HepG2 (cell line): ENCODE data around the gene LUC7L. TPM values are rescaled to one million over a fixed set of nuclear protein-coding genes. Genes with fewer than 3 reads are reported as not detected.

Source experiments
- AKAP8 ChIP-seq: sonication (generic); formaldehyde crosslinking; IDR thresholded peaks from 2 replicates; pipeline ENCODE4 v1.5.1; 2020; ENCODE audit warnings: mild to moderate bottlenecking, missing genetic modification reagents
- E2F5 ChIP-seq: sonication (generic); formaldehyde crosslinking; conservative IDR thresholded peaks from 2 replicates; pipeline ENCODE4 v1.4.0; 2020; ENCODE audit warnings: missing genetic modification reagents
- EHMT2 ChIP-seq: fragments of 200-600 bp; sonication (generic); IDR thresholded peaks from 2 replicates; pipeline ENCODE4 v1.7.0; 2017; ENCODE audit warnings: antibody characterized with exemption, low read depth, low read length, borderline replicate concordance
- GPBP1L1 ChIP-seq: sonication (generic); formaldehyde crosslinking; IDR thresholded peaks from 2 replicates; pipeline ENCODE4 v1.5.0; 2020; ENCODE audit warnings: mild to moderate bottlenecking, missing genetic modification reagents
- KIAA2018 ChIP-seq: sonication (generic); formaldehyde crosslinking; IDR thresholded peaks from 2 replicates; pipeline ENCODE4 v1.5.0; 2020; ENCODE audit warnings: mild to moderate bottlenecking, missing genetic modification reagents, borderline replicate concordance
- ONECUT2 ChIP-seq: sonication (generic); formaldehyde crosslinking; IDR thresholded peaks from 2 replicates; pipeline ENCODE4 v1.4.0; 2020; ENCODE audit warnings: missing genetic modification reagents
- PHF20 ChIP-seq: sonication (generic); formaldehyde crosslinking; IDR thresholded peaks from 2 replicates; pipeline ENCODE4 v1.5.0; 2020; ENCODE audit warnings: mild to moderate bottlenecking, missing genetic modification reagents
- RBFOX2 ChIP-seq: fragments of 200-400 bp; formaldehyde crosslinking; IDR thresholded peaks from 2 replicates; pipeline ENCODE4 v1.6.1; 2017; ENCODE audit warnings: low read depth, mild to moderate bottlenecking, low read length
- RBM22 ChIP-seq: fragments of 200-400 bp; formaldehyde crosslinking; optimal IDR thresholded peaks from 2 replicates; pipeline ENCODE3; 2017; ENCODE audit warnings: mild to moderate bottlenecking, low read length, moderate library complexity
- SRSF1 ChIP-seq: fragments of 200-400 bp; formaldehyde crosslinking; optimal IDR thresholded peaks from 2 replicates; pipeline ENCODE3; 2017; ENCODE audit warnings: mild to moderate bottlenecking, low read depth, low read length, moderate library complexity
- THAP11 ChIP-seq: IDR thresholded peaks from 2 replicates; pipeline ENCODE4 v1.6.1; 2016; ENCODE audit warnings: missing biosample characterization, missing genetic modification reagents
- ZBTB34 ChIP-seq: sonication (generic); formaldehyde crosslinking; IDR thresholded peaks from 2 replicates; pipeline ENCODE4 v1.8.0; 2022; ENCODE audit warnings: mild to moderate bottlenecking, missing genetic modification reagents
- ZNF350 ChIP-seq: sonication (generic); formaldehyde crosslinking; IDR thresholded peaks from 2 replicates; pipeline ENCODE4 v1.4.0; 2020; ENCODE audit warnings: mild to moderate bottlenecking, low read depth, missing genetic modification reagents, borderline replicate concordance
- ZUFSP ChIP-seq: sonication (generic); formaldehyde crosslinking; IDR thresholded peaks from 2 replicates; pipeline ENCODE4 v1.9.0; 2021; ENCODE audit warnings: missing genetic modification reagents, mild to moderate bottlenecking, borderline replicate concordance
- polyA plus RNA-seq, 8 experiments: library from polyadenylated mRNA; depleted of rRNA in 3 of 8; stranded (reverse) in 7 of 8; unstranded in 1 of 8; fragments of >200 nt; fragmentation: Illumina TruSeq in 4 of 8; extraction: Trizol in 4 of 8; gene quantifications; 2 replicates each; pipeline versions ENCODE4 v1.2.1 to v1.2.3, GENCODE V29; 2011 to 2016; ENCODE audit warnings: low read depth in 4 of 8, missing spikeins in 1 of 8, mixed read lengths in 1 of 8; ENCODE audit not compliant: insufficient read depth in 1 of 8
- total RNA-seq, 5 experiments: library from RNA; depleted of rRNA; stranded (reverse); fragments of >200 nt; fragmentation: Illumina TruSeq; extraction: Trizol; gene quantifications; 2 replicates each; pipeline ENCODE4 v1.2.3, GENCODE V29; 2016; ENCODE audit warnings: low read depth in 1 of 5

Gene LUC7L
- total and polyA plus RNA-seq, 2 of the 13 experiments (the other 11 are each of a cell fraction or from before 2014, with no cell fraction given), result 48.7 to 56.9 TPM

- peak; percentile 99; the same call in 1 of the 2 replicates for TF ChIP-seq KIAA2018
- TF ChIP-seq PHF20, result 0 out of 2 replicates have a peak, but pooled peaks have one; percentile 57
- TF ChIP-seq SRSF1, result peak; percentile 57
- TF ChIP-seq RBM22, result no peak
- TF ChIP-seq ZBTB34, result peak; percentile 90
- TF ChIP-seq GPBP1L1 (CRISPR knock-in tag), result no peak
- peak; percentile 36; the same call in 1 of the 2 replicates for TF ChIP-seq ONECUT2 (CRISPR knock-in tag)
- peak; percentile 84 for TF ChIP-seq THAP11 (CRISPR knock-in tag)
- TF ChIP-seq AKAP8, result peak; percentile 97
- TF ChIP-seq EHMT2, result no peak
- TF ChIP-seq ZNF350 (CRISPR knock-in tag), result 0 out of 2 replicates have a peak, but pooled peaks have one; percentile 68
- TF ChIP-seq RBFOX2, result peak; percentile 85
- no peak for TF ChIP-seq ZUFSP (CRISPR knock-in tag)
- TF ChIP-seq E2F5 (CRISPR knock-in tag), result 0 out of 2 replicates have a peak, but pooled peaks have one; percentile 45
Measured at GRCh38 chr16:180681-181564, 48.3 kb downstream of the LUC7L start (continued).
